Aorta (tissue), 5 donors: Measurements from ENCODE around the gene POU6F1. TPM values are rescaled to one million over a fixed set of nuclear protein-coding genes. Genes with fewer than 3 reads are reported as not detected.
A peak's percentile ranks its signal among the peaks of the same experiment; 100 is the strongest.
"Not testable (repeated sequence)": the region's sequence is repeated elsewhere in the genome, so short reads cannot be mapped to it uniquely, and the experiment has no call there.

ENCODE experiments used
- ATAC-seq: fragments of 200-7000 bp; cut with Tn5 transposase; one replicate; pipeline ENCODE4 v1.9.1; 2022; ENCODE audit warnings: moderate library complexity; ENCODE audit not compliant: low FRiP score
- DNase-seq, 2 donors: peaks; one replicate each; pipeline ENCODE4 v3.0.0-alpha.2; 2020
- H3K27ac ChIP-seq, 2 donors: one replicate each; pipeline ENCODE4 v1.5.1; 2013; ENCODE audit warnings: low read length in 2 of 2, mild to moderate bottlenecking in 2 of 2, moderate library complexity in 2 of 2, control low read depth in 1 of 2, inconsistent platforms in 1 of 2, low read depth in 1 of 2
- H3K27me3 ChIP-seq, 2 donors: one replicate each; pipeline ENCODE4 v1.6.1; 2013; ENCODE audit warnings: control low read depth in 1 of 2, low read length in 1 of 2, mild to moderate bottlenecking in 1 of 2, moderate library complexity in 1 of 2; ENCODE audit not compliant: insufficient read depth in 2 of 2, control insufficient read depth in 1 of 2
- H3K36me3 ChIP-seq, 2 donors: one replicate each; pipeline ENCODE4 v1.6.1; 2013; ENCODE audit warnings: control low read depth in 1 of 2, low read length in 1 of 2, mild to moderate bottlenecking in 1 of 2; ENCODE audit not compliant: insufficient read depth in 2 of 2, control insufficient read depth in 1 of 2
- H3K4me1 ChIP-seq, 2 donors: one replicate each; pipeline ENCODE4 v1.6.1; 2013; ENCODE audit warnings: low read length in 2 of 2, control low read depth in 1 of 2, mild to moderate bottlenecking in 1 of 2, moderate library complexity in 1 of 2; ENCODE audit not compliant: insufficient read depth in 2 of 2, control insufficient read depth in 1 of 2
- H3K4me3 ChIP-seq, 2 donors: one replicate each; pipeline ENCODE4 v1.5.1; 2013; ENCODE audit warnings: low read length in 2 of 2, control low read depth in 1 of 2, mild to moderate bottlenecking in 1 of 2
- H3K9me3 ChIP-seq: one replicate; pipeline ENCODE4 v1.6.1; 2013; ENCODE audit warnings: mild to moderate bottlenecking, low read length; ENCODE audit not compliant: control insufficient read depth
- WGBS, 2 donors: extraction: QIAGEN DNeasy Blood & Tissue Kit; methylation state at CpG; one replicate each; pipeline ENCODE4 v1.1.7; 2013; 5-methylcytosine and 5-hydroxymethylcytosine counted together
- intact Hi-C, 2 donors: fragments of 100-400 bp; cut with DNase I; formaldehyde crosslinking; loops; one replicate each; pipeline versions ENCODE4 v1.14.2 to v1.15.0; 2022
- long read RNA-seq, 2 donors: library from polyadenylated mRNA; unstranded; transcript quantifications; one replicate each; pipeline ENCODE4 v2.0.0, GENCODE V29; 2020 to 2021
- polyA plus RNA-seq, 2 donors: library from polyadenylated mRNA; stranded (reverse); fragments of 200-250 nt; gene quantifications; one replicate each; pipeline ENCODE4 v1.2.3, GENCODE V29; 2013
- total RNA-seq, 2 donors: library from RNA; stranded (reverse); fragmentation: NEBNext Ultra II Directional; extraction: Animal tissue kit (Norgen Biotek cat#: 25700); gene quantifications; one replicate each; pipeline ENCODE4 v1.2.1, GENCODE V29; 2021
- donor health status: healthy with polysubstance abuse.
- donor health status: Bipolar disorder and iron deficiency.
- donor health status: DM: no; HTN: no; CAD: no.
- donor health status: DM: no; HTN: no; CAD: no.
- donor health status: DM: yes; HTN: yes; CAD: no.

The POU6F1 gene, protein sequence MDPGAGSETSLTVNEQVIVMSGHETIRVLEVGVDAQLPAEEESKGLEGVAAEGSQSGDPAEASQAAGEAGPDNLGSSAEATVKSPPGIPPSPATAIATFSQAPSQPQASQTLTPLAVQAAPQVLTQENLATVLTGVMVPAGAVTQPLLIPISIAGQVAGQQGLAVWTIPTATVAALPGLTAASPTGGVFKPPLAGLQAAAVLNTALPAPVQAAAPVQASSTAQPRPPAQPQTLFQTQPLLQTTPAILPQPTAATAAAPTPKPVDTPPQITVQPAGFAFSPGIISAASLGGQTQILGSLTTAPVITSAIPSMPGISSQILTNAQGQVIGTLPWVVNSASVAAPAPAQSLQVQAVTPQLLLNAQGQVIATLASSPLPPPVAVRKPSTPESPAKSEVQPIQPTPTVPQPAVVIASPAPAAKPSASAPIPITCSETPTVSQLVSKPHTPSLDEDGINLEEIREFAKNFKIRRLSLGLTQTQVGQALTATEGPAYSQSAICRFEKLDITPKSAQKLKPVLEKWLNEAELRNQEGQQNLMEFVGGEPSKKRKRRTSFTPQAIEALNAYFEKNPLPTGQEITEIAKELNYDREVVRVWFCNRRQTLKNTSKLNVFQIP
- total RNA-seq = 10 to 100 TPM; 29.3 to 36.5 TPM
- 10 to 100 TPM; 13.3 to 30.1 TPM for polyA plus RNA-seq
- long read RNA-seq, donor 1, transcript POU6F1-210 (6 exons, 2,474 nt) = major isoform, 9 of 48 reads
- long read RNA-seq, donor 1, partial matches to known transcripts = 19 of 48 reads
- long read RNA-seq, donor 1, other reads (novel, unspliced or antisense) = 18 of 48 reads
- long read RNA-seq, donor 2, partial matches to known transcripts = 8 of 27 reads
- long read RNA-seq, donor 2, other reads (novel, unspliced or antisense) = 15 of 27 reads

DNA sequence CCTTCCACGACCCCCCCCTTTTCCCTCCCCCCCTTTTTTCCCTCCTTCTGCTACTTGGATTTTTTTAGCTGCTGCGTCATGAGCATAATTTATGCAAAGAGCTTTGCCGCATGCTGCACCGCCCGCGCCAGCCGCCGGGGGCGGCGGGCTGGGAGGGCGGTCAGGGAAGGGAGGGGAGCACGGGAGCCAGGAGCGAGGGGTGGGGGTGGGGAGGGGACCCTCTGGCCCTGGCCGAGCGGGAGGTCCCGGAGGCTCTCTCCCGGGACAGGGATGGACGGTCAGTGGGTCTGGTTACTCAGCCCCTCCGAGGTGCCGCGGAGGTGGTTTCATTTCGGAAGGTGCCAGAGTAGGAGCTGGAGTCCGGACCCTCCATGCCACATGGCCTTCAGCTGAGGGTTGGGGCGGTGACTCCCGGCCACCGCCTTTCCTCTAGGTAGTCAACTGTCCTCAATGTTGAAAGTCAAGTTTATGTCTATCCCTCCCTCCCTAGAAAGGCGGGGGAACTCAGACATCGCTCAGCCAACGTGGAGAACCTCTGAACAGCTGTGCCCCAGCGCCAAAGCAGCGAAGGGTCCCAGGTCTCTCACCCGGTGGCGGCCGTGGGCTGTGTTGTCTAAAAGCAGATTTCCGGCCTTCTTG lies at the start of gene POU6F1:
TSS of gene POU6F1 (minus strand) at position 95 of the 639 bp plus-strand sequence. CDS start 11,226 bp downstream, outside the sequence.
- H3K36me3 ChIP-seq = no peaks in the 10 kb centered on the region
- no peaks in the 10 kb centered on the region for H3K27me3 ChIP-seq
- H3K4me1 ChIP-seq = no peaks in the 10 kb centered on the region
- 0 to 1% methylated on average over 25 to 35 of the region's 35 CpGs for WGBS, 2 donors
- DNase-seq (peak; percentile 82 to 91), ATAC-seq (peak; percentile 93)
- H3K4me3 ChIP-seq = peak within 1 kb of the TSS; percentile 93 to 99
- intact Hi-C loops = loop anchor here (2.0 to 5.0 kb wide), 3 partner anchors 21 to 136 kb away; partner anchors contain the start of genes CSRNP2 (in 1 of the 2), DAZAP2 (in 1 of the 2) and TFCP2 (in 1 of the 2)
- peak within 1 kb of the TSS; percentile 89 to 100 for H3K27ac ChIP-seq
- H3K9me3 ChIP-seq = no peaks in the 10 kb centered on the region

DNA sequence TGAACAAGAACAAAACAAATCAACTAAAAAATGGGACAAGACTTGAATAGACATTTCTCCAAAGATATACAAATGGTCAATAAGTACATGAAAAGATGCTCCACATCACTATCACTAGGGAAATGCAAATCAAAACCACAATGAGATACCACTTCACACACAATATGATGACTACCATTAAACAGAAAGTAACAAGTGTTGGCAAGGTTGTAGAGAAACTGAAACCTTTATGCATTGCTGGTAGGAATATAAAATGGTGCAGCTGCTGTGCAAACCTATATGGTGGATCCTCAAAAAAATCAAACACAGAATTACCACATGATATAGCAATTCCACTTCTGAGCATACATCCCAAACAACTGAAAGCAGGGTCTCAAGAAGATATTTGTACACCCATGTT lies 47.2 kb upstream of the POU6F1 start:
- no peaks in the 10 kb centered on the region for H3K9me3 ChIP-seq
- H3K27ac ChIP-seq = no peak overlapping the region
- no peak for DNase-seq
- H3K27me3 ChIP-seq = no peaks in the 10 kb centered on the region
- intact Hi-C loops = loop anchor here in 1 of 2 donors (5.0 kb wide), 1 partner anchor 77 kb away; no protein-coding TSS in a partner anchor
- ATAC-seq = no peak
- no peak overlapping the region for H3K4me3 ChIP-seq
- H3K4me1 ChIP-seq = no peaks in the 10 kb centered on the region
- H3K36me3 ChIP-seq = no peaks in the 10 kb centered on the region

DNA sequence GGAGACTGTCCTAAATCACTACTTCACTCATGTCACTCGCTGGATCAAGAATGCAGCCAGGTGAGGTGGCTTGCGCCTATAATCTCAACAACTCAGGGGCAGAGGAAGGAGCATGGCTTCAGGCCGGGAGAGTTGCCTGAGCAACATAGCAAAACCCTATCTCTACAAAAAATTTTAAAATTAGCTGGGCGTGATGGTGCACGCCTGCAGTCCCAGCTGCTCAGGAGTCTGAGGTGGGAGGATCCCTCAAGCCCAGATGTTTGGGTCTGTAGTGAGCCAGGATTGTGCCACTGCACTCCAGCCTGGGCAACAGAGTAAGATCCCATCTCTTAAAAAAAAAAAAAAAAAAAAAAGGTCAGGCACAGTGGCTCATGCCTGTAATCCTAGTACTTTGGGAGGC lies 46.4 kb upstream of the POU6F1 start:
- no peak for ATAC-seq
- intact Hi-C loops = no loop called here
- 93 to 96% methylated on average over 5 of the region's 5 CpGs for WGBS, 2 donors

DNA sequence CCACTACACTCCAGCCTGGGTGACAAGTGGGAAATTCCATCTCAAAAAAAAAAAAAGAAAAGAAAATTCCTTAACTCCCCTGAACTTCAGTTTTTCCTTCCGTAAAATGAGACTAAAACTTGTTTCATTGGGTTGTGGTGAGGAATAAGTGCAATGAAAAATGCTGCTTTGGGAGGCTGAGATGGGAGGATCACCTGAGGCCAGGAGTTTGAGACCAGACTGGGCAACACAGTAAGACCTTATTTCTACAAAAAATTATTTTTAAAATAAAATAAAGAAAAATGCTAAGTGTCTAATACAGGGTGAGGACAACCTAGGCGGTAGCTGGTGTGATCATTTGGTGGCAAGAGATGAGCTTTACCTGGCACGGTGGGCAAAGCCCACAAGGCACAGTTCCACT lies 45.5 kb upstream of the POU6F1 start:
- H3K4me1 ChIP-seq = no peaks in the 10 kb centered on the region
- no peak overlapping the region for H3K27ac ChIP-seq
- no peaks in the 10 kb centered on the region for H3K27me3 ChIP-seq
- DNase-seq (no peak), ATAC-seq (no peak)
- H3K36me3 ChIP-seq = no peaks in the 10 kb centered on the region
- no peak overlapping the region for H3K4me3 ChIP-seq
- WGBS, 2 donors = 95 to 96% methylated on average over 3 of the region's 3 CpGs
- no peaks in the 10 kb centered on the region for H3K9me3 ChIP-seq
- intact Hi-C loops = no loop called here

More for the DNA sequence above, 46.4 kb upstream of the POU6F1 start:
- Histone ChIP-seq H3K4me3 (no peak overlapping the region), H3K4me1 (no peaks in the 10 kb centered on the region), H3K27ac (no peak overlapping the region), H3K9me3 (no peaks in the 10 kb centered on the region), H3K27me3 (no peaks in the 10 kb centered on the region), H3K36me3 (no peaks in the 10 kb centered on the region)
- no peak for DNase-seq

DNA sequence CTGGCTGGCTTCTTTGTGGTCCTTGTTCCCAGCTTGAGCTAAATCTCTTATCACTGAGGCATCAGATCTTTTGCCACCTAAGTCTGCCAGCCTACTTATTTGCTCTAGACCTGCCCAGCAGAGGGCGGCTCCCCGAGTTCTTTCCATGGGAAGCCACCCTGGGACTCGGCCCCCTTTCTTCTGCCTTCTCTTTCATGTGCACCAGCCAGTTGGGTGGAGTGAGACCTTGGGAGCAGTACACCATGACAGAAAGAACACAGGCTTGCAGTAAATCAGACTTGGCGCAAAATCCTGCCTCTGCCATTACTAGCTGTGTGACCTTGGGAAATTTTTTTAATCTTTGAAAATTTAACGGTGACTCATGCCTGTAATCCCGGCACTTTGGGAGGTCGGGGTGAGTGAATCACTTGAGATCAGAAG lies 44.9 kb upstream of the POU6F1 start:
- Histone ChIP-seq H3K27me3 (no peaks in the 10 kb centered on the region), H3K9me3 (no peaks in the 10 kb centered on the region), H3K36me3 (no peaks in the 10 kb centered on the region), H3K27ac (no peak overlapping the region), H3K4me1 (no peaks in the 10 kb centered on the region), H3K4me3 (no peak overlapping the region)
- ATAC-seq = no peak
- peak in 1 of 2 donors; percentile 63 for DNase-seq
- 31 to 40% methylated on average over 7 of the region's 7 CpGs for WGBS, 2 donors
- intact Hi-C loops = no loop called here

DNA sequence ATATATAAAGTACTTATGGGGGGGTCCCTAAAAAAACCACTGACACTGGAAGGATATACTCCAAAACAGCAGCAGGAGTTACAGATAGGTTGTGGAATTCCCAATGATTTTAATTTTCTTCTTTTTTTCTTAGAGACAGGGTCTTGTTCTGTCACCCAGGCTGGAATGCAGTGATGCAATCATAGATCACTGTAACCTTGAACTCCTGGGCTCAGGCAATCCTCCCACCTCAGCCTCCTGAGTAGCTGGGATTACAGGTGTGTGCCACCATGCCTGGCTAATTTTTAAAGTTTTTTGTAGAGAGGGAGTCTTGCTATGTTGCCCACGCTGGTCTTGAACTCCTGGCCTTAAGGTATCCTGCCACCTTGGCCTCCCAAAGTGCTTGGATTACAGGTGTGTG lies 41.7 kb upstream of the POU6F1 start:
- H3K36me3 ChIP-seq, ATAC-seq, DNase-seq, H3K4me3 ChIP-seq, intact Hi-C loops, H3K27me3 ChIP-seq, H3K27ac ChIP-seq, H3K9me3 ChIP-seq, H3K4me1 ChIP-seq: not testable (repeated sequence)
- WGBS, 2 donors = 94 to 96% methylated on average over 1 of the region's 1 CpG

DNA sequence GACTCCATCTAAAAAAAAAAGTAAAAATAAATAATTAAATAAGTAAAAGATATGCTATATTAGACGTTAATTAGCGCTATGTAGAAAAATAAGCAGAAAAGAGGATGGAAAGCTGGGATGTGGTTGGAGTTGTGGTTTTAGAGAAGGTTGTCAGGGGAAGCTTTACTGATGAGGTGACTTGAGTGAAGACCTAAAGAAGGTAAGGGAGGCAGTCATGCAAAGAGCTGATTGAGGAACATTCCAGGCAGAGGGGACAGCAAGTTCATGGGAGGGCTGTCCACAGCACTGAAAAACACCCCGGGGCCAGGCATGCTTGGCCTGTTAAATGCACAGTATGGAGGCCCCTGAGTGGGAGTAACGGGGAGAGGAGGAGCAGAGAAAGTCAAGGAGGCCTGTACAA lies 36.7 kb upstream of the POU6F1 start:
- H3K9me3 ChIP-seq = no peaks in the 10 kb centered on the region
- H3K27me3 ChIP-seq = no peaks in the 10 kb centered on the region
- H3K36me3 ChIP-seq = no peaks in the 10 kb centered on the region
- WGBS, 2 donors = 87 to 92% methylated on average over 4 of the region's 4 CpGs
- H3K4me1 ChIP-seq = no peaks in the 10 kb centered on the region
- no peak overlapping the region for H3K4me3 ChIP-seq
- intact Hi-C loops = no loop called here
- no peak for ATAC-seq
- DNase-seq = peak in 1 of 2 donors; percentile 17
- no peak overlapping the region for H3K27ac ChIP-seq

DNA sequence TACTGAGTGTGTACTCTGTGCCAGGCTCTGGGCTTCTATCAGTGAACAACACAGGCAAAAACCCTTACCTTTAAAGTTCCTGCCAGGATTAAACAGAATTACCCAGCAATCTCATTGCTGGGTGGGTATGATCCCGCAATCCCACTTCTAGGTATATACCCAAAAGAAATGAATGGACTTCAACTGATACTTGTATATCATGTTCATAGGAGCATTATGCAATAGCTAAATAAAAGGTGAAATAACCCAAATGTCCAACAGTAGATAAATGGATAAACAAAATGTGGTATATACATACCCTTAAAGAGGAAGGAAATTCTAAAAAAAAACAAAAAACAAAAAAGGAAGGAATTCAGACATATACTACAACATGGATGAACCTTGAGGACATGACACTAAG lies 35.4 kb upstream of the POU6F1 start:
- Histone ChIP-seq H3K4me1 (no peaks in the 10 kb centered on the region), H3K4me3 (no peak overlapping the region), H3K36me3 (no peaks in the 10 kb centered on the region), H3K9me3 (no peaks in the 10 kb centered on the region), H3K27me3 (no peaks in the 10 kb centered on the region), H3K27ac (no peak overlapping the region)
- ATAC-seq = no peak
- 96 to 100% methylated on average over 1 of the region's 1 CpG for WGBS, 2 donors
- DNase-seq = no peak
- intact Hi-C loops = no loop called here
